ENCODE data around the gene SLCO4A1. TPM values are rescaled to one million over a fixed set of nuclear protein-coding genes. Genes with fewer than 3 reads are reported as not detected.

Gene SLCO4A1
- total and polyA plus RNA-seq, 2 donors (not counting 1 experiment from before 2014, with no cell fraction given): 2.1 to 79.5 TPM

Other genes with a start within 250 kb of the SLCO4A1 start
- 8.2 and 8.6 TPM in 2 replicates for gene CABLES2, start 235.2 kb upstream of the SLCO4A1 start, total RNA-seq
- 4.8 and 6.1 TPM in 2 replicates for gene CABLES2, start 235.2 kb upstream of the SLCO4A1 start, polyA plus RNA-seq
- gene RBBP8NL, start 215.0 kb upstream of the SLCO4A1 start, total RNA-seq: not detected in 2 replicates
- not detected in 2 replicates for gene RBBP8NL, start 215.0 kb upstream of the SLCO4A1 start, polyA plus RNA-seq
- not detected in 2 replicates for gene GATA5, start 166.5 kb upstream of the SLCO4A1 start, total RNA-seq
- gene GATA5, start 166.5 kb upstream of the SLCO4A1 start, polyA plus RNA-seq: not detected in 2 replicates
- gene NTSR1, start 66.3 kb downstream of the SLCO4A1 start, total RNA-seq: not detected in 2 replicates
- not detected in 2 replicates for gene NTSR1, start 66.3 kb downstream of the SLCO4A1 start, polyA plus RNA-seq
- gene MRGBP, start 154.0 kb downstream of the SLCO4A1 start, total RNA-seq: 17.5 and 18.2 TPM in 2 replicates
- gene MRGBP, start 154.0 kb downstream of the SLCO4A1 start, polyA plus RNA-seq: 8.1 and 10.6 TPM in 2 replicates
- 99.3 and 102 TPM in 2 replicates for gene OGFR, start 162.3 kb downstream of the SLCO4A1 start, total RNA-seq
- gene OGFR, start 162.3 kb downstream of the SLCO4A1 start, polyA plus RNA-seq: 71.7 and 73.3 TPM in 2 replicates
- gene COL9A3, start 174.5 kb downstream of the SLCO4A1 start, total RNA-seq: 96.3 and 98.6 TPM in 2 replicates
- gene COL9A3, start 174.5 kb downstream of the SLCO4A1 start, polyA plus RNA-seq: 10.7 and 30.8 TPM in 2 replicates
- 15.7 and 16.2 TPM in 2 replicates for gene TCFL5, start 219.3 kb downstream of the SLCO4A1 start, total RNA-seq
- 2.0 and 2.6 TPM in 2 replicates for gene TCFL5, start 219.3 kb downstream of the SLCO4A1 start, polyA plus RNA-seq

All from B cell (primary cell).